ENCODE results near the gene GTF2I. TPM values are rescaled to one million over a fixed set of nuclear protein-coding genes. Genes with fewer than 3 reads are reported as not detected.
"Not testable (repeated sequence)": the region's sequence is repeated elsewhere in the genome, so short reads cannot be mapped to it uniquely, and the experiment has no call there.

Gene GTF2I
- total RNA-seq, 1 experiment from 2014 or later, result 99.7 TPM

DNA sequence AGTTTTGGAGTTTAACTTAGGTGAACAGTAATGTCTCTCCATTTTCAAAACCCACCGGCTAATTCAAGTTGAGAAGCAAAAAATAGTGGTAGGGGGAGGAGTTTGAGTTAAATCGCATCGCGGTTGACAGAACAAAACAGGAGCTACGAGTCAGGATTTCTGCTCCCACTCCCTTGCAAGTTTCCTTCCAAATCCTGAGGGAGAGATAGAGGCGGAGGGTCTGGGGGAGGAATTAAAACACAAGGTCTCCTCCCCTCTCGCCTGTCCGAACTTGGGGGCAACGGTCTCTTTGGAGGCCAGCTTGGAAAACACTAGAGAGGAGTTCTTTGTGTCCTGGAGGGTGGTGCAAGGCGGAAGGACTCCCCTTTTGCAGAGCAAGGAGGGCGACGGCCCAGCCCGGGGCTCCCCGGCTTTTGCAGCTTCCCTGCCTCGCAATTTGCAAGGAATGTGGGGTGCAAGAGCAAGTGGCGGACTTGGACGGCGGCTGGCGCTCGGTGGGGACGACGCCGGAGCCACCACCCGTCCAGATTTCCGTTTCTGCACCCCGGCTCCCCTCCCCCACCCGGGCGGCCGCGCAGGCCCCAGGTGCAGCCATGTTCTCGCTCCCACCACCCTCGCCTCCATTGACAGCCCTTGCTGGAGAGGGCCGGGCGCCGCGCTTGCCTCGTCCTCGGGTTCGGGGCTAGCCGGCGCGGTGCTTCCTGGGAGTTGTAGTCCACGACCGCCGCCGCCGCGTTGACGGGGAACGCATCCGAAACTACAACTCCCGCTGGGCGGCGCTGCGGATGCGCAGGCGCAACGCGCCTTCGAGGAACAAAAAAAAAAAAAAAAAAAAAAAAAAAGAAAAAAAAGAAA, 454 bp upstream of the GTF2I start:
- peak; percentile 95 for DNase-seq (ENCODE audit: low read depth)

DNA sequence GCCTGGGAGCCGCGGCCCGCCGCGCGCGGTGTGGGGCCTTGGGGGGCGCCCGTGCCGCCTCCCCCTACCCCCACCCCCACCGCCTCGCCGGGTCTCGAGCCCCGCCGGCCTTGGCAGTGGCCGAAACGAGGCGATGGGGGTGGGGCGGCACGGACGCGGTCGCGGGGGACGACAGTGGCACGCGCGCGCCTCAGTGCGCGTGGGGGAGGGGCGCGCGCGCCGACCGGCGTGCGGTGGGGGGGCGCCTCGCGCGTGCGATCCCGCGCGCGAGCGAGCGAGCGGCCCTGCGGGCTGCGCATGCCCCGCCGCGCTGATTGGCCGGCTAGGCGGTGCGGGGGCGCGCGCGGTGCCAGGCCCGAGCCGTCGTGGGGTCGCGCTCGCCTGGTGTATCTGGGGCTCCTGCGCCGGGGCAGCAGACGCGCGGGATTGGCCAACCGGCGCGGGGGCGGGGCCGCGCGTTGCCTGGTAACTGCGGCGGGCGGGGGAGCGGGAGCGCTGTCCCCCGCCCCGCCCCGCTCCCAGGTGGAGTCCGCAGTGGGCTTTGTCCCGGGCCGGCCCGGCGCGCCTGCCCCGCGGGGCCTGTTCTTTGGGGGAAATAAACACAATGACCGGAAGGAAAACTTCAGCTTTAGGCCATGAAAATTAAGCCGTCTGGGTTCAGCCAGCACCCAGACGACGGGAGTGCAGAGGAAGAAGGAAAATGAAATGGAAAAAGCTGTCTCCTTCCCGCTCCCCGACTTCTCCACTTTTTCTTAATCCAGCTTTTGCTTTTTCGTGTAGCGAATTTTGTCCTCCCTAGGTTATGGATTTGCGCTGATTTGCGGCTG, 873 bp downstream of the GTF2I start:
- DNase-seq (ENCODE audit: low read depth), result peak; percentile 93

DNA sequence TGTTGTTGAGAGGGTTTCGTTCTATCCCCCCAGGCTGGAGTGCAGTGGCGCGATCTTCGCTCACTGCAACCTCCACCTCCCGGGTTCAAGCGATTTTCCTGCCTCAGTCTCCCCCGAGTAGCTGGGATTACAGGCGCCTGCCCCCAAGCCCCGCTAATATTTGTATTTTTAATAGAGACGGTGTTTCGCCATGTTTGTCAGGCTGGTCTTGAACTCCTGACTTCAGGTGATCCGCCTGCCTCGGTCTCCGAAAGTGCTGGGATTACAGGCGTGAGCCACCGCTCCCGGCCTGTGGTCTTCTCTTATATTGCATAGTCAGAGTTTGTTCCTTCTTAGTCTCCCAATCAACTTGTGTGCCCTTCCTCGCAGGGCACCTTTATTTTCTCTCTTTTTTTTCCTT, 2.7 kb downstream of the GTF2I start:
- not testable (repeated sequence) for DNase-seq (ENCODE audit: low read depth)

DNA sequence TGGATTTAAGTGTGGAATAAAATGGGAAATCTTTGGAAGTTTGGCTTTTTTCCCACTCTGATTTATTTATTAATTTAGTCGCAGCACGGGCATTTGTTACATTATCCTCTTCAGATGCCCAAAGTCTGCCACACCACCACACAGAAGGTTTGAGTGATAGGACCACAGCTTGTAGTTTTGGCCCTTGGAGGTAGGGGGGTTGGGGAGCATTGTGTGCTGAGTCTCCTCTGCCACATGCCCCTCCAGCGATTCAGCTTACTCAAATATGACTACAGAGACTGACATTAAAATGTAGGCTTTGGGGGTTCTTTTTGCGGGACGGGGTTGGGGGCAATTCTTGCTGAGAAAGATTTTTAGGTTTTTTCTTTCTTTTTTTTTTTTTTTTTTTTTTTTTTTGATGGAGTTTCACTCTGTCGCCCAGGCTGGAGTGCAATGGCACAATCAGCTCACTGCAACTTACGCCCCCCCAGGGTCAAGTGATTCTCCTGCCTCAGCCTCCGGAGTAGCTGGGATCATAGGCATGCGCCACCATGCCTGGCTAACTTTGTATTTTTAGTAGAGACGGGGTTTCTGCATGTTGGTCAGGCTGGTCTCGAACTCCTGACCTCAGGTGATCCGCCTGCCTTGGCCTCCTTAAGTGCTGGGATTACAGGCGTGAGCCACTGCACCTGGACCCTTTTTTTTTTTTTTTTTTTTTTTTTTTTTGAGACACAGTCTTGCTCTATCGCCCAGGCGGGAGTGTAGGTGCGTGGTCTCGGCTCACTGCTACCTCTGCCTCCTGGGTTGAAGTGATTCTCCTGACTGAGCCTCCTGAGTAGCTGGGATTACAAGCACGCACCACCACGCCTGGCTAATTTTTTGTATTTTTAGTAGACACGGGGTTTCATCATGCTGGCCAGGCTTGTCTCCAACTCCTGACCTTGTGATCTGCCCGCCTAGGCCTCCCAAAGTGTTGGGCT, 4.6 kb downstream of the GTF2I start:
- not testable (repeated sequence) for DNase-seq (ENCODE audit: low read depth)

GRCh38 chr7:74665296-74665938, 7.9 kb downstream of the GTF2I start:
- DNase-seq (ENCODE audit: low read depth), result no peak

DNA sequence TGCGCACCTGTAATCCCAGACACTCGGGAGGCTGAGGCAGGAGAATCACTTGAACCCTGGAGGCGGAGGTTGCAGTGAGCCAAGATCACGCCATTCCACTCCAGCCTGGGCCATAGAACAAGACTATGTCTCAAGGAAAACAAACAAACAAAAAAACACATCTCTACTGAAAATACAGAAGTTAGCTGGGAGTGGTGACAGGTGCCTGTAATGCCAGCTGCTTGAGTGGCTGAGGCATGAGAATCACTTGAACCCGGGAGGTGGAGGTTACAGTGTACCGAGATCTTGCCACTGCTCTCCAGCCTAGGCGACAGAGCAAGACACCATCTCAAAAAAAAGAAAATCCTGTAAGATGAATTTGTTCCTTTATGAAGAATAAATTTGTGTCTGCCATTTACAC, 9.5 kb downstream of the GTF2I start:
- not testable (repeated sequence) for DNase-seq (ENCODE audit: low read depth)

DNA sequence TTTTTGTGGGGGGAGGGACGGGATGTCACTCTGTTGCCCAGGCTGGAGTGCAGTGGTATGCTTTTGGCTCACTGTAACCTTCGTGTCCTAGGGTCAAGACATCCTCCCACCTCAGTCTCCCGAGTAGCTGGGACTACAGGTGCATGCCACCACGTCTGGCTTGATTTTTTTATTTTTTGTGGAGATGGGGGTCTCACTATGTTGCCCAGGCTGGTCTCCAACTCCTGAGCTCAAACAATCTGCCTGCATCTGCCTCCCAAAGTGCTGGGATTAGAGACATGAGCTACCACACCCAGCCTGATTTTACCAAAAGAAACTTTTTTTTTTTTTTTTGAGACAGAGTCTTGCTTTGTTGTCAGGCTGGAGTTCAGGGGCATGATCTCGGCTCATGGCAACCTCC, 10.0 kb downstream of the GTF2I start:
- not testable (repeated sequence) for DNase-seq (ENCODE audit: low read depth)

DNA sequence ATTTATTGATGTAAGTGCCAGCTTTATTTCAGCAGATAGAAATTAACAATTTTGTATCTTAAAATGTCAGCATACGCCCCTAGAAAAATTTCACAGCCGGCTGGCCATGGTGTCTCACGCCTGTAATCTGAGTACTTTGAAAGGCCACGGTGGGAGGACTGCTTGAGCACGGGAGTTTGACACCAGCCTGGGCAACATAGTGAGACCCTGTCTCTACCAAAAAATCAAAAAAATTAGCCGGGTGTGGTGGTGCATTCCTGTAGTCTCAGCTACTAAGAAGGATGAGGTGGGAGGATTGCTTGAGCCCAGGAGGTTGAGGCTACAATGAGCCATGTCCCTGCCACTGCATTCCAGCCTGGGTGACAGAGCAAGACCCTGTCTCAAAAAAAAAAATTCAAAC, 14.1 kb downstream of the GTF2I start:
- no peak for DNase-seq (ENCODE audit: low read depth)

- no peak for DNase-seq (ENCODE audit: low read depth)
These were observed 14.9 kb downstream of the GTF2I start for GRCh38 chr7:74672343-74672915.

GRCh38 chr7:74674166-74674565, 16.6 kb downstream of the GTF2I start:
- no peak for DNase-seq (ENCODE audit: low read depth)

GRCh38 chr7:74682829-74683228, 25.3 kb downstream of the GTF2I start:
- no peak for DNase-seq (ENCODE audit: low read depth)

DNA sequence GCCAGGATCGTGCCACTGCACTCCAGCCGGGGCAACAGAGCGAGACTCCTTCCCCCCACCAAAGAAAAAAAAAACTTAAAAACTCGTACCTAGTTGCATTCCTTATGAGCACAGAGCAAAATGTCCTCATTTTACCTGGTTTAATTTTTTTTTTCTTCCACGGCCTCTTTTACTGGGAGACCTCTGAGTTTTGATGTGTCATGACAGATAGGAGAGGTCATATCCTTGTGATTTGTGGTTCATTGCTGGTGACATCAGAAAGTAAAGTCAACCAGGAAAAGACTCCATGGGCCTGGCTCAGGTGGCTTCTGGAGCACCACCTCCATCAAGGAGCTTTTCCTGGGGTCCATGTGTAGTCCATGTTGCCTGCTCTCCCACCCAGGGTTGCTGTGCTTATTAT, 26.3 kb downstream of the GTF2I start:
- no peak for DNase-seq (ENCODE audit: low read depth)

DNA sequence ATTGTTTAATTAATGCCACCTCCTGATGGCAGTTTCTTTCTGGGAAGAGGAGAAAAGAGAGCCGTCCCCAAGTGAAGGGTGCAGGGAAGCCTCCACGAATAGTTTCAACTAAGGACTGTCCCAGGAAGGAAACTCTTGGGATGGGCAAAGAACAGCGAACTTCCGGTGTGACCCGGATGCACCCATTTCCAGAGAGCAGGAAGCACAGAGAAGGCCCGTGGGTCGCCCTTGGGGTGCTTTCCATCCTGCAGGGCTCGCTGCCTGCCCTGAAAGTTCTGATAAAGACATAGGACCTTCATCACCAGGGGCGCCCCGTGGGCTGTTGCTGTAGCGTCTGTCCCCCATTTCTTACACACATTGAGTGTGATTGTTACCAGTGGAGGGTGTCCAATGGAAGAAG, 27.0 kb downstream of the GTF2I start:
- DNase-seq (ENCODE audit: low read depth), result no peak

DNA sequence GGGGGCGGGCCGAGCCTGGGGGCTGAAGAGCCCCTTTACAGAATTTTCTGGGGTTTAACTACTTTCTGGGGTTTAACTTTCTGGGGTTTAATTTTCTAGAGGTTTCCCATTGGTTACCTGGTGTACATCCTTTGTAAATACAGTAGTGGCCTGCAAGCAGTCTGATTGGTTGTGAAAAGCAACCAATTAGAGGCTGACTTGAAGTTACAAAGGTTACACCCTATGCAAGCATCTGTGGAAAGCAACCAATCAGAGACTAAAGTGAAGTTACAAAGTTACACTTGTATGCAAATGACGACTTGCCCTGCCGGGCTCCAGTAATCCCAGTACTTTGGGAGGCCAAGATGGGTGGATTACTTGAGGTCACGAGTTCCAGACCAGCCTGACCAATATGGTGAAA, 27.4 kb downstream of the GTF2I start:
- no peak for DNase-seq (ENCODE audit: low read depth)

DNA sequence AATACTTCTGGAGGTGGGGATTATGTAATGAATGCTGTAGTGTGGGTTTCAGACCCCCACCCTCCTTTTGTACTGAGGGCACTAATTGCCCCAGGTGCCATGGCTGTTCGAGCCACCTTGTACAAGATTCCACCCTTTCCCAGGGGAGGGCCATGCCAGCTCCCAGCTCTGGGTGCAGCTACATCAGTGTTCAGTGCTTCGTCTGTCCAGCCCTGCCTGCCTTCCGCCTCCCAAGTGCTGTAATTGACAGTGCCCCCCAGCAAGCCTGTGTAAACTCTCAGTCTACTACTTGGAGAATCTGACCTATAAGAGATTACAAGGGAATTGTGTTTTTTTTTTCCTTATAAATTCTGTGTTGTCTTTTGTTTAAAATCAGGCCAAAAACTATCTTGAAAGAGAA, 33.0 kb downstream of the GTF2I start:
- DNase-seq (ENCODE audit: low read depth), result no peak

GRCh38 chr7:74704419-74704818, 46.9 kb downstream of the GTF2I start:
- not testable (repeated sequence) for DNase-seq (ENCODE audit: low read depth)

GRCh38 chr7:74707238-74707637, 49.7 kb downstream of the GTF2I start:
- no peak for DNase-seq (ENCODE audit: low read depth)

- DNase-seq (ENCODE audit: low read depth), result no peak
These were observed 51.2 kb downstream of the GTF2I start for GRCh38 chr7:74708569-74709275.

DNA sequence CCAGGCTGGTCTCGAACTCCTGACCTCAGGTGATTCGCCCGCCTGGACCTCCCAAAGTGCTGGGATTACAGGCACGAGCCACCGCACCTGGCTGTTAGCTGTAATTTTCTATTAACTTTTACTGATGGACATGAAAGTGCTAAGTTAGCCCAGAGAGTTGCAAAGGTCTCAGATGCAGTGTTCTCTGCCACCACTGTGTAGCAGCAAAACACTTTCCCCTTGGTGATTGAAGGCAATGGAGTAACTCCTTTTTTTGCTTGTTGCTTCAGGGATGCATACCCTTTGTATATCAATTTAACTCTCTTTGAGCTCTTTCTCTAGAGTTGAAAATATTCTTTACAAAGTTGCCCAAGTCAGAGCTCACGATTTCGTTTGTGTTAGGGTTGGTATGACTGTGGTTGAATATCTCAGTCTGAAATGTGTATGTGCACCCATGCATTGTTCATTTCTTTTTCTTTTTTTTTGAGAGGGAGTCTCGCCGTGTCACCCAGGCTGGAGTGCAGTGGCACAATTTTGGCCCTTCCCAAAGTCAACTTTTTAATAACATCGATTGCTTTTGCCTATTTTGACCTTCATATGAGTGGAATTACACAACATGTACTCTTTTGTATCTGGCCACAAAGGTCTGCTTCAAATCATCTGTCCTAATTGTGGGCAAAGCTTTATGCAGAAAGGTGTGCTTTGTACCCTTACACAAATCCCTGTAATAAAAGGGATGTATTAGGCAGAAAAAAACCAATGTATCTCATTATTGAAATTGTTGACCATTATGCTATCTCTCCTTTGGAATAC, 52.6 kb downstream of the GTF2I start:
- DNase-seq (ENCODE audit: low read depth), result peak; percentile 12
